Astrocyte (in vitro differentiated cells and primary cell): ENCODE results near the gene LSM8. TPM values are rescaled to one million over a fixed set of nuclear protein-coding genes. Genes with fewer than 3 reads are reported as not detected.

ENCODE experiments used
- DNase-seq: peaks from one replicate; pipeline ENCODE4 v3.0.0-alpha.2; 2010; ENCODE audit warnings: low read depth
- FAIRE-seq: peaks from 2 replicates; lab custom pipeline; 2011; peaks lifted over from hg19 to GRCh38; lab: Jason Lieb, UNC
- H2AFZ ChIP-seq: 2 replicates; pipeline ENCODE4 v1.6.0; 2012; ENCODE audit warnings: low read depth, low read length, inconsistent platforms
- H3K27ac ChIP-seq: 2 replicates; pipeline ENCODE4 v1.5.1; 2011; ENCODE audit warnings: low read depth, low read length, inconsistent platforms
- H3K27me3 ChIP-seq: 2 replicates; pipeline ENCODE4 v1.6.0; 2011; ENCODE audit warnings: low read length, inconsistent platforms; ENCODE audit not compliant: insufficient read depth
- H3K36me3 ChIP-seq: 2 replicates; pipeline ENCODE4 v1.5.1; 2011; ENCODE audit warnings: low read length, inconsistent platforms; ENCODE audit not compliant: insufficient read depth
- H3K4me1 ChIP-seq: 2 replicates; pipeline ENCODE4 v1.5.1; 2011; ENCODE audit warnings: low read length, inconsistent platforms; ENCODE audit not compliant: insufficient read depth
- H3K4me2 ChIP-seq: 2 replicates; pipeline ENCODE4 v1.6.0; 2012; ENCODE audit warnings: low read length, inconsistent platforms
- H3K4me3 ChIP-seq: 2 replicates; pipeline ENCODE4 v1.5.1; 2011; ENCODE audit warnings: low read depth, mild to moderate bottlenecking, low read length, inconsistent platforms; ENCODE audit not compliant: insufficient read depth
- H3K79me2 ChIP-seq: 2 replicates; pipeline ENCODE4 v1.6.0; 2012; ENCODE audit warnings: mild to moderate bottlenecking, low read length, inconsistent platforms; ENCODE audit not compliant: insufficient read depth
- H3K9ac ChIP-seq: 2 replicates; pipeline ENCODE4 v1.6.0; 2012; ENCODE audit warnings: mild to moderate bottlenecking, low read length, inconsistent platforms
- H3K9me3 ChIP-seq: 2 replicates; pipeline ENCODE4 v1.5.1; 2012; ENCODE audit warnings: low read depth, mild to moderate bottlenecking, low read length, inconsistent platforms; ENCODE audit not compliant: insufficient read depth
- H4K20me1 ChIP-seq: 2 replicates; pipeline ENCODE4 v1.6.0; 2012; ENCODE audit warnings: low read length, inconsistent platforms; ENCODE audit not compliant: insufficient read depth
- H3K27ac Mint-ChIP-seq: one replicate; pipeline ENCODE4 v1.8.0; 2021; ENCODE audit warnings: mild to moderate bottlenecking, mixed read lengths; ENCODE audit not compliant: unreplicated experiment
- H3K27me3 Mint-ChIP-seq: one replicate; pipeline ENCODE4 v1.8.0; 2021; ENCODE audit warnings: low read depth, mixed read lengths; ENCODE audit not compliant: unreplicated experiment
- H3K36me3 Mint-ChIP-seq: one replicate; pipeline ENCODE4 v1.8.0; 2021; ENCODE audit warnings: low read depth, mixed read lengths; ENCODE audit not compliant: unreplicated experiment
- H3K4me1 Mint-ChIP-seq: one replicate; pipeline ENCODE4 v1.8.0; 2021; ENCODE audit warnings: low read depth, mixed read lengths; ENCODE audit not compliant: unreplicated experiment
- H3K4me3 Mint-ChIP-seq: one replicate; pipeline ENCODE4 v1.8.0; 2021; ENCODE audit warnings: mild to moderate bottlenecking, moderate library complexity, mixed read lengths; ENCODE audit not compliant: unreplicated experiment
- H3K9me3 Mint-ChIP-seq: one replicate; pipeline ENCODE4 v1.8.0; 2021; ENCODE audit warnings: mild to moderate bottlenecking, mixed read lengths; ENCODE audit not compliant: unreplicated experiment
- CTCF ChIP-seq: IDR thresholded peaks from 2 replicates; pipeline ENCODE4 v1.5.1; 2011; ENCODE audit warnings: low read depth, mild to moderate bottlenecking, inconsistent platforms, low read length, moderate library complexity; ENCODE audit not compliant: insufficient read depth
- EZH2 ChIP-seq: IDR thresholded peaks from 2 replicates; pipeline ENCODE4 v1.6.1; 2012; ENCODE audit warnings: mild to moderate bottlenecking, low read length, inconsistent platforms; ENCODE audit not compliant: insufficient read depth
- total RNA-seq: library from RNA; stranded (reverse); gene quantifications from 2 replicates; pipeline ENCODE4 v1.2.1, GENCODE V29; 2021

Gene LSM8
- total RNA-seq, 1 donor from 2014 or later, result 19.9 TPM

- no peak overlapping the region for H3K4me3 ChIP-seq
- peaks cover 2% of the 10 kb centered on the region for H3K27me3 Mint-ChIP-seq
- H3K36me3 Mint-ChIP-seq, result no peaks in the 10 kb centered on the region
- H3K4me1 ChIP-seq, result peaks cover 2% of the 10 kb centered on the region
- no peak for TF ChIP-seq EZH2
- TF ChIP-seq CTCF, result no peak
- FAIRE-seq, result no peak
- H3K4me3 Mint-ChIP-seq, result no peak overlapping the region
- H3K9me3 ChIP-seq, result no peaks in the 10 kb centered on the region
- no peaks in the 10 kb centered on the region for H3K4me1 Mint-ChIP-seq
- DNase-seq, result no peak
- H3K79me2 ChIP-seq, result no peaks in the 10 kb centered on the region
- H3K4me2 ChIP-seq, result no peak overlapping the region
- no peaks in the 10 kb centered on the region for H3K9me3 Mint-ChIP-seq
- no peaks in the 10 kb centered on the region for H3K27me3 ChIP-seq
- H2AFZ ChIP-seq, result no peak overlapping the region
- no peak overlapping the region for H3K27ac ChIP-seq
- H3K9ac ChIP-seq, result no peak overlapping the region
- no peak overlapping the region for H3K27ac Mint-ChIP-seq
- no peaks in the 10 kb centered on the region for H4K20me1 ChIP-seq
- H3K36me3 ChIP-seq, result no peaks in the 10 kb centered on the region
Observed at GRCh38 chr7:118219157-118219512, 35.2 kb downstream of the LSM8 start.

GRCh38 chr7:118220583-118220982 lies 36.6 kb downstream of the LSM8 start:
- H3K36me3 ChIP-seq, result no peaks in the 10 kb centered on the region
- no peaks in the 10 kb centered on the region for H3K79me2 ChIP-seq
- no peaks in the 10 kb centered on the region for H3K9me3 ChIP-seq
- H3K4me1 ChIP-seq, result peaks cover 2% of the 10 kb centered on the region
- H3K27ac Mint-ChIP-seq, result no peak overlapping the region
- no peak overlapping the region for H3K27ac ChIP-seq
- no peak overlapping the region for H3K4me2 ChIP-seq
- H3K4me3 Mint-ChIP-seq, result no peak overlapping the region
- H4K20me1 ChIP-seq, result no peaks in the 10 kb centered on the region
- H3K27me3 Mint-ChIP-seq, result no peaks in the 10 kb centered on the region
- no peaks in the 10 kb centered on the region for H3K4me1 Mint-ChIP-seq
- H3K27me3 ChIP-seq, result no peaks in the 10 kb centered on the region
- no peak overlapping the region for H2AFZ ChIP-seq
- H3K9me3 Mint-ChIP-seq, result no peaks in the 10 kb centered on the region
- no peak for TF ChIP-seq EZH2
- TF ChIP-seq CTCF, result no peak
- H3K4me3 ChIP-seq, result no peak overlapping the region
- FAIRE-seq, result no peak
- no peak overlapping the region for H3K9ac ChIP-seq
- no peaks in the 10 kb centered on the region for H3K36me3 Mint-ChIP-seq
- no peak for DNase-seq

- no peak for DNase-seq
- H3K79me2 ChIP-seq, result no peaks in the 10 kb centered on the region
- H3K4me3 Mint-ChIP-seq, result no peak overlapping the region
- H3K4me1 ChIP-seq, result peaks cover 2% of the 10 kb centered on the region
- H3K9me3 Mint-ChIP-seq, result no peaks in the 10 kb centered on the region
- no peak overlapping the region for H3K4me3 ChIP-seq
- H3K4me1 Mint-ChIP-seq, result no peaks in the 10 kb centered on the region
- H3K9ac ChIP-seq, result no peak overlapping the region
- no peaks in the 10 kb centered on the region for H3K27me3 ChIP-seq
- TF ChIP-seq EZH2, result no peak
- no peak for TF ChIP-seq CTCF
- H3K36me3 Mint-ChIP-seq, result no peaks in the 10 kb centered on the region
- H4K20me1 ChIP-seq, result no peaks in the 10 kb centered on the region
- no peak overlapping the region for H3K4me2 ChIP-seq
- H3K27me3 Mint-ChIP-seq, result no peaks in the 10 kb centered on the region
- no peak for FAIRE-seq
- H3K36me3 ChIP-seq, result no peaks in the 10 kb centered on the region
- H3K27ac ChIP-seq, result no peak overlapping the region
- no peak overlapping the region for H3K27ac Mint-ChIP-seq
- no peak overlapping the region for H2AFZ ChIP-seq
- H3K9me3 ChIP-seq, result no peaks in the 10 kb centered on the region
Observed at GRCh38 chr7:118222591-118222990, 38.6 kb downstream of the LSM8 start.
